ENCODE results near the gene KLK2. TPM values are rescaled to one million over a fixed set of nuclear protein-coding genes. Genes with fewer than 3 reads are reported as not detected.

KLK2 gene
- total RNA-seq, 1 experiment from 2014 or later = not detected

DNA sequence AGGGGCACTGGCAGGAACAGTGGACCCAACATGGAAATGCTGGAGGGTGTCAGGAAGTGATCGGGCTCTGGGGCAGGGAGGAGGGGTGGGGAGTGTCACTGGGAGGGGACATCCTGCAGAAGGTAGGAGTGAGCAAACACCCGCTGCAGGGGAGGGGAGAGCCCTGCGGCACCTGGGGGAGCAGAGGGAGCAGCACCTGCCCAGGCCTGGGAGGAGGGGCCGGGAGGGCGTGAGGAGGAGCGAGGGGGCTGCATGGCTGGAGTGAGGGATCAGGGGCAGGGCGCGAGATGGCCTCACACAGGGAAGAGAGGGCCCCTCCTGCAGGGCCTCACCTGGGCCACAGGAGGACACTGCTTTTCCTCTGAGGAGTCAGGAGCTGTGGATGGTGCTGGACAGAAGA lies 4.1 kb downstream of the KLK2 start:
- ChIA-PET CTCF (no interaction called here), POLR2A (ENCODE audit: unreplicated experiment) (no interaction called here)
- Histone ChIP-seq H3K27me3 (ENCODE audit: insufficient read depth, low read depth) (peaks cover 96% of the 10 kb centered on the region), H3K9me2 (ENCODE audit: insufficient read depth) (no peaks in the 10 kb centered on the region), H3K36me3 (ENCODE audit: low read depth) (no peaks in the 10 kb centered on the region), H2AFZ (no peak overlapping the region), H3K79me2 (ENCODE audit: low read depth) (no peaks in the 10 kb centered on the region), H3K4me1 (replicated peaks; ENCODE audit: insufficient read depth) (no peaks in the 10 kb centered on the region), H3K4me3 (no peak overlapping the region), H3K4me2 (no peak overlapping the region), H3F3A (ENCODE audit: insufficient read depth, low read depth) (no peaks in the 10 kb centered on the region), H3K27ac (no peak overlapping the region), H3K9me3 (ENCODE audit: insufficient read depth, low read depth) (no peaks in the 10 kb centered on the region), H4K20me1 (ENCODE audit: insufficient read depth) (no peaks in the 10 kb centered on the region)
- TF ChIP-seq, protein P1, sequence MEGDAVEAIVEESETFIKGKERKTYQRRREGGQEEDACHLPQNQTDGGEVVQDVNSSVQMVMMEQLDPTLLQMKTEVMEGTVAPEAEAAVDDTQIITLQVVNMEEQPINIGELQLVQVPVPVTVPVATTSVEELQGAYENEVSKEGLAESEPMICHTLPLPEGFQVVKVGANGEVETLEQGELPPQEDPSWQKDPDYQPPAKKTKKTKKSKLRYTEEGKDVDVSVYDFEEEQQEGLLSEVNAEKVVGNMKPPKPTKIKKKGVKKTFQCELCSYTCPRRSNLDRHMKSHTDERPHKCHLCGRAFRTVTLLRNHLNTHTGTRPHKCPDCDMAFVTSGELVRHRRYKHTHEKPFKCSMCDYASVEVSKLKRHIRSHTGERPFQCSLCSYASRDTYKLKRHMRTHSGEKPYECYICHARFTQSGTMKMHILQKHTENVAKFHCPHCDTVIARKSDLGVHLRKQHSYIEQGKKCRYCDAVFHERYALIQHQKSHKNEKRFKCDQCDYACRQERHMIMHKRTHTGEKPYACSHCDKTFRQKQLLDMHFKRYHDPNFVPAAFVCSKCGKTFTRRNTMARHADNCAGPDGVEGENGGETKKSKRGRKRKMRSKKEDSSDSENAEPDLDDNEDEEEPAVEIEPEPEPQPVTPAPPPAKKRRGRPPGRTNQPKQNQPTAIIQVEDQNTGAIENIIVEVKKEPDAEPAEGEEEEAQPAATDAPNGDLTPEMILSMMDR (conservative IDR thresholded peaks at IDR 0.05) = no peak
- BruUV-seq (replicated peaks) = no TSS peak
- intact Hi-C loops (cut with micrococcal nuclease; ENCODE audit: unreplicated experiment) = no loop called here
- no peak for DNase-seq

DNA sequence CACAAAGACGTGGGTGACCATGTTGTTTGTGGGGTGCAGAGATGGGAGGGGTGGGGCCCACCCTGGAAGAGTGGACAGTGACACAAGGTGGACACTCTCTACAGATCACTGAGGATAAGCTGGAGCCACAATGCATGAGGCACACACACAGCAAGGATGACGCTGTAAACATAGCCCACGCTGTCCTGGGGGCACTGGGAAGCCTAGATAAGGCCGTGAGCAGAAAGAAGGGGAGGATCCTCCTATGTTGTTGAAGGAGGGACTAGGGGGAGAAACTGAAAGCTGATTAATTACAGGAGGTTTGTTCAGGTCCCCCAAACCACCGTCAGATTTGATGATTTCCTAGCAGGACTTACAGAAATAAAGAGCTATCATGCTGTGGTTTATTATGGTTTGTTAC lies 5.6 kb downstream of the KLK2 start:
- no peaks in the 10 kb centered on the region for H3K9me3 ChIP-seq (ENCODE audit: insufficient read depth, low read depth)
- H3K79me2 ChIP-seq (ENCODE audit: low read depth) = no peaks in the 10 kb centered on the region
- intact Hi-C loops (cut with micrococcal nuclease; ENCODE audit: unreplicated experiment) = no loop called here
- no peaks in the 10 kb centered on the region for H4K20me1 ChIP-seq (ENCODE audit: insufficient read depth)
- H3K4me2 ChIP-seq = no peak overlapping the region
- no peak overlapping the region for H3K27ac ChIP-seq
- no peaks in the 10 kb centered on the region for H3F3A ChIP-seq (ENCODE audit: insufficient read depth, low read depth)
- BruUV-seq (replicated peaks) = no TSS peak
- peaks cover 96% of the 10 kb centered on the region for H3K27me3 ChIP-seq (ENCODE audit: insufficient read depth, low read depth)
- ChIA-PET POLR2A (ENCODE audit: unreplicated experiment) (no interaction called here), CTCF (no interaction called here)
- TF ChIP-seq EZH2 (IDR thresholded peaks at IDR 0.05; ENCODE audit: low read depth) = no peak
- TF ChIP-seq, protein P1 (conservative IDR thresholded peaks at IDR 0.05) = no peak
- H3K4me3 ChIP-seq = no peak overlapping the region
- H3K36me3 ChIP-seq (ENCODE audit: low read depth) = no peaks in the 10 kb centered on the region
- DNase-seq = no peak
- no peaks in the 10 kb centered on the region for H3K9me2 ChIP-seq (ENCODE audit: insufficient read depth)
- no peak overlapping the region for H2AFZ ChIP-seq
- no peaks in the 10 kb centered on the region for H3K4me1 ChIP-seq (replicated peaks; ENCODE audit: insufficient read depth)

DNA sequence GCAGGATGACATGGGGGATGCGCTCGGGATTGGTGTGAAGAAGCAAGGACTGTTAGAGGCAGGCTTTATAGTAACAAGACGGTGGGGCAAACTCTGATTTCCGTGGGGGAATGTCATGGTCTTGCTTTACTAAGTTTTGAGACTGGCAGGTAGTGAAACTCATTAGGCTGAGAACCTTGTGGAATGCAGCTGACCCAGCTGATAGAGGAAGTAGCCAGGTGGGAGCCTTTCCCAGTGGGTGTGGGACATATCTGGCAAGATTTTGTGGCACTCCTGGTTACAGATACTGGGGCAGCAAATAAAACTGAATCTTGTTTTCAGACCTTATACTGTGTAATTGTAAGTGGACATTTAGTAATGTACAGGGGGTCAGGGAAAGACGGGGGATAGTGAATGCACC lies 7.0 kb downstream of the KLK2 start:
- Histone ChIP-seq H3K4me1 (replicated peaks; ENCODE audit: insufficient read depth) (no peaks in the 10 kb centered on the region), H3F3A (ENCODE audit: insufficient read depth, low read depth) (no peaks in the 10 kb centered on the region), H3K36me3 (ENCODE audit: low read depth) (no peaks in the 10 kb centered on the region), H3K27ac (no peak overlapping the region), H2AFZ (no peak overlapping the region), H3K79me2 (ENCODE audit: low read depth) (no peaks in the 10 kb centered on the region), H3K9me2 (ENCODE audit: insufficient read depth) (no peaks in the 10 kb centered on the region), H4K20me1 (ENCODE audit: insufficient read depth) (no peaks in the 10 kb centered on the region), H3K27me3 (ENCODE audit: insufficient read depth, low read depth) (peaks cover 91% of the 10 kb centered on the region), H3K9me3 (ENCODE audit: insufficient read depth, low read depth) (no peaks in the 10 kb centered on the region), H3K4me3 (no peak overlapping the region), H3K4me2 (no peak overlapping the region)
- DNase-seq = no peak
- CTCF ChIA-PET = interaction anchor here (0.5 kb wide), 1 partner anchor 47 kb away, joined by 10 read pairs; no protein-coding TSS in a partner anchor
- POLR2A ChIA-PET (ENCODE audit: unreplicated experiment) = no interaction called here
- intact Hi-C loops (cut with micrococcal nuclease; ENCODE audit: unreplicated experiment) = no loop called here
- no TSS peak for BruUV-seq (replicated peaks)
- TF ChIP-seq, protein P1 (conservative IDR thresholded peaks at IDR 0.05) = no peak
- TF ChIP-seq EZH2 (IDR thresholded peaks at IDR 0.05; ENCODE audit: low read depth) = no peak
